GM19239 (cell line): Measurements from ENCODE around the gene ZSCAN32.

ENCODE experiments used
- DNase-seq: peaks from one replicate; pipeline ENCODE4 v3.0.0; 2011; ENCODE audit warnings: low spot score; ENCODE audit not compliant: insufficient read length
- FAIRE-seq: peaks from 2 replicates; lab custom pipeline; 2011; peaks lifted over from hg19 to GRCh38; lab: Jason Lieb, UNC

Gene ZSCAN32

DNA sequence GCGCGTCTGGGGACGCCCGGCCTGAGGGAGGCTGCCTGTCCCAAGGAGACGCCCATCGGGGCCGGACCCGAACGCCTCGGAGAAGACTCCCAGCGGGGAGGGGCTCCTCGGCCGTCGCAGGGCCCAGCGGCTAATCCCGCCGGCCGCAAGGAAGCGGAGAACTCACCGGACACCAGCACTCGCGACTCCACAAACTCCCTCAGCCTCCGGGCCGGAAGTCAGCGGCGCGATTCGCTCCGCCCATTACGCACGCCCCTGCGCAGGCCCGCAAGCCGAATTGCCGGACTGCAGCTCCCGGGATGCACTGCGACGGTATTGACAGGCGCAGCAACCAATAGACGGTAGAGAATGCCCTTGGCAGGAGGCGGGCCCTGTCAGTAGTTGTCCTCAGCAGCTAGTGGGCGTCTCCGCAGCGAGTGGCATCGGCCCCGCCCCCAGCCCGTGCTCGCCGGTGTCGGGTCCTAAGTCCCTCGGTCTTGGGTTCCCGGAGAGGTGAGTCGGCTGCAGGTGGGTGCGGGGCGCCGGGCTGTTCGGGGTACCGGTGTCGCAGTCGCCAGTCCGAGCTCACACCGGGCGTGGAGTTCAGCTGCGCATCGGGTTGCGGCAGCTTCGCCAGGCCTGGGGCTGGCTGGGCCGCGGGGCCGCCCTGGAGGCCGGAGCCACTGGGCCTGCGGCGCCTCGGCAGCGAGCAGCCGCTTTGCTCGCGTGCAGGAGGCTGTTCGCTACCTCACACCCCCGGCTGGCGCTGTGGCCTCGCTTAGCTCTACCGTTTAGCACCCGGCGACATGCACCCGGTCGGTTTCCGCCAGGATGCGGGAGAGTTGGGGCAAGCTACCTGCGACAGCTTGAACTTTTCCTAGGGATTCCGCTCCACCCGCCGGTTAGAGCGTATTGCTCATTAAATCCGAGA is at the start of gene ZSCAN32, which contains the start of gene ZNF174:
Gene ZSCAN32, minus strand, starts transcription at position 226 of the 910 bp plus-strand sequence. CDS start 3,447 bp downstream, outside the sequence.
Gene ZNF174, plus strand, starts transcription at position 437 of the 910 bp plus-strand sequence. CDS start 790 bp downstream, outside the sequence.
- peak; percentile 87 for FAIRE-seq
- peak; percentile 97 for DNase-seq

DNA sequence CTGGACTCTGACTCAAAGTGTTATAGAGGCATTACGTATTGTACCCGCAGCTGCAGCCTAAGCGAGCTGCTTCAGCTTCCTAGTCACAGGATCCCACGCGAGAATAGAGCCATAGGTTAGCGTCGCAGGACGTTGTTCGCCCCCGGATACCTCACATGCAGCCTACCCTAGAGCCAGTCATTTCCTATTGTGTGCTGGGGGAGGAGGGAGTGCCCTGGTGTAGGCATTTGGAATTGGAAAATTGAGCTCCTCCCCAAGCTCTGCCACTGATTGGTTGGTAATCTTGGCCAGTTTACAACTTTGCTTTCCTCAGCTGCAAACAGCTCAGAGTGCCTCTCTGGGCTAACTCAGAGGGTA is 43.2 kb upstream of the ZSCAN32 start:
- DNase-seq (no peak), FAIRE-seq (peak; percentile 68)

DNA sequence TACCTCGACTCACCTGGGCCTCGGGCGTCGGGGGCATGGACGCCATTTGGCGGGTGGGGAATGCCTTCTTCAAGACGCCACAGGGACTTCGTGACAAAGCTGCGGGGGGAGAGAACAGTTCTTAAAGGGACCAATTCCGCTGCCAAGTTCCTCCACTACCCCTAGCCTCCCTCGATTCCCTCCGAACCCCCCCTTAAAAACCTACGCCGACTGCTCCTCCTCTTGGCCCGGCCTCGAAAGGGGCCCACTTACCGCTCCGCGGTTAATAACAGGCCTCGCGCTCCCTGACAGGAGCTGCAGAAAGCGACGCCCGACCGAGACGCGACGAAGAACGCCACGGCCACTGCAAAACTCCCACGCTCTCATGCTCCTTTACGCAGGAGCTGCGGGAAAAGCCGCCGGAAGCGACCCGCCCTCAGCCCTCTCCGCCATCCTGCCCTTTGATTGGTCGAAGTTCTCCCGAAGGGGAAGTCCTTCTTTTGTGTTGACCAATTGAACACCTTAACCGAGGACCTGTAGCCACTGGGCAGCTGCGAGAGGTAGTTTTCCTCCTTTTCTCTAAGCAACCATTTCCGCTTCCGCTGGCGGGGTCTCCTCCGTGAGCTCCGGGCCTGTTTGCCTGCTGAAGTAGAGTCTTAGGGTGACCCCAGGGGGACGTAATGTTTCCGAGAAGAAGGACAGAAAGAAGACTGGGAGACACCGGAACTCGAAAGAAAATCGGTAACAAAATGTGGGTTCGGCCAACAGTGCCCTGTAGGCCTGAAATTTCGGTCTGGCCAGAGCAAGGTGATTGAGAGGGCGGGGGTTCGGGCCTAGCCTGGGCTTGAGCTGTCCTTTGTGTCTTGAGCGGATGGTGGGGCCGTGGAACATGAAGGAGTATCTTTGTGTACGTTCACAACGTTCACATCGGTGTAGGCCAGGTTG is 42.6 kb upstream of the ZSCAN32 start, which contains the start of the genes NAA60 and ZNF597:
Gene NAA60, plus strand, starts transcription at position 573 of the 924 bp plus-strand sequence. CDS start 32,548 bp downstream, outside the sequence.
Gene ZNF597, minus strand, starts transcription at position 397 of the 924 bp plus-strand sequence. Its CDS starts 351 bp downstream, at position 46.
- DNase-seq (peak; percentile 60), FAIRE-seq (peak; percentile 95)

DNA sequence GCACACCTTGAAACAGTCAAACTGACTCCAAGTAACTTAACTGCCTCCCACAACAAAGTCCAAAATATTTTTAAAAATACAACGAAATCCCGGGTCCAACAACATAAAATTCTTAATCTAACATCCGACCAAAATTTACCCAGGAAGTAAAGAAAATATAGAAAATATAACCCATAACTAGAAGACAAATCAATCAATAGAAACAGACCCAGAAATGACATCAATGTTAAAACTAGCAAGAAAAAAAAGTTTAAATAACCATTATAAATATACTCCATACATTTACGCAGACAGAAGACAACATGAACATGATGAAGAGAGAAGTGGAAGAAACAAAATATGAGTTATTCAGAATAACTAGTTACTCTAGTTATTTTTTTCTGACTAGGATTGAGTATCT is 38.8 kb upstream of the ZSCAN32 start:
- DNase-seq: no peak
- FAIRE-seq: no peak

GRCh38 chr16:3434373-3434772 is 33.6 kb upstream of the ZSCAN32 start:
- FAIRE-seq (no peak), DNase-seq (no peak)

GRCh38 chr16:3431779-3432219 is 31.0 kb upstream of the ZSCAN32 start:
- peak; percentile 21 for FAIRE-seq
- DNase-seq: no peak

DNA sequence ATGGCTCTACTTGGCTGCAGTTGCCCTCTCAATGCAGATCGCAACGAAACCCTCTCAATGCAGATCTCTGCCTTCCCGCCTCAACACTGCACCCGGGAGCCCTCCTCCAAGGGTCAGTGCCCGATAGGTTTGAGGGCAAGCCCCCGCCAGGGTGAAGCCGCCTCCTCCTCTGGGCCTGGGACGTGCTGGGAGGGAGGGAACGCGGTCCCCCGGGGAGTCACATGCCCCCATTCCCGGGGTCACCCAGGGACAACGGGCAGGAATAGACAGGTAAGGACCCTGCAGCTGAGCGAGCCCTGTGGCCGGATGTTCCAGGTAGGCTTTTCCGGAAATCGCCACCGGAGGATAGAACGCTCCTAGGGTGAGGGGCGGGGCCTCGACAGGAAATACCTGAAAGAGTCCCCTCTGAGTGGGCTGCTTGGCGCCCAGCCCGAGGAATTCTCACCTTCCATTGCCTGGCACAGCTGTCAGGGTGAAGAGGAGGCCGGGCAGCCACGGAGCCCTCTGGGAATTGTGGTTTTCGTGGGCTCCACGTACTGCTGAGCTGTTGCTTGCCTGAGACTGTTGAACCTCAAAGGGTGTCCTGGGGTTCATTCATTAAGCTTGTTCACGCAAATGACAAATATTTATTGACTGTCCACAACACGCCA is 13.1 kb upstream of the ZSCAN32 start:
- FAIRE-seq: no peak
- DNase-seq: no peak

GRCh38 chr16:3408561-3409197 is 7.9 kb upstream of the ZSCAN32 start:
- no peak for FAIRE-seq

GRCh38 chr16:3401719-3402397 is 1.1 kb upstream of the ZSCAN32 start:
- FAIRE-seq (peak; percentile 73), DNase-seq (no peak)

More at GRCh38 chr16:3408561-3409197, 7.9 kb upstream of the ZSCAN32 start:
- DNase-seq: no peak

DNA sequence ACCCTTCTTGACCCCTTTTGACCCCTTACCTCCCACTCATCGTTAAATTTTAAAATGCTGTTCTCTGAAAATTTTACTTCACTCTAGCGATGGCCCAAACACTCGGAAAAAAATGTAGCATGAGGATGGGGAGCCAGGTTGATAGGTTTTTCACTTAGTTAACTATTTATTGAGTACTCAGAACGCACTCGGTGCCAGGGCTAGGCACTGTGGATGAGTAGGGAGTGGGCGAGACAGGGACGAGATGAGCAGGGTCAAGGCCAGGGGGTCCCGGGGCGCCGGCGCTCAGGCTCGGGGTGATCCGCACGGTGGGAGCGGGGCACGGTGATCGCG is 392 bp downstream of the ZSCAN32 start:
- FAIRE-seq (no peak), DNase-seq (no peak)

DNA sequence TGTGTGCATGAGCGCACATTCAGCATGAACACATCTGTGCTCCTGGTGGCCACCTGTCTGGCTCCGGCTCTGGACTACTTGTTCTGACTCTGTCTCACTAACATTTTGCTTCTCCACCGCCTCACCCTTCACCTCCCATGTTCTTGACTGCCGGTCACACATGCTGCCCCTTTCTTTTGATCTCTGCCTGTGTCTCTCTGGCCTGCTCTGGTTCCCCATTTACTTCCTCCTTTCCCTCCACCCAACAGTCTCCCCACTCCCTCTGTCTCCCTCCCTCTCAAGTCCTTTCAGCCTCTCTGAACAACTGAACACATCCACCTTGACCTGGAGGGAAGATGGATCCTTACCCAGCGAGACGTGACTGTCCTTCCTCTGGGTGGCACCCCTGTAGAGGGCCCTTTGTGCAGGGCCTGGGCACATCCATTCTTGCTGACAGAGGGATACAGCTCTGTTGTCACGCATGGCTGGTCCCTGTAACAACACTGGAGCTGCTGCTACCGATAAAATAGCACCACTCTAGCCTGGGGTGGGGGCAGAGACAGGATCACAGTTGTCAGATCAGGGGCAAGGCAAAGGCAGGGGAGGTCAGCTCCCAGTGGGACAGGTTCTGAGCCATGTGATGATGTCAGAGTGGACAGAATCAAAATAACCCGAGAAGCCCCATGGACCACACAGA is 11.0 kb downstream of the ZSCAN32 start:
- no peak for FAIRE-seq
- DNase-seq: no peak

- DNase-seq (no peak), FAIRE-seq (no peak)
These were observed 12.5 kb downstream of the ZSCAN32 start for GRCh38 chr16:3388325-3388724.

- DNase-seq (no peak), FAIRE-seq (no peak)
These were observed 17.8 kb downstream of the ZSCAN32 start for GRCh38 chr16:3383045-3383448.

- no peak for DNase-seq
- no peak for FAIRE-seq
These were observed 22.9 kb downstream of the ZSCAN32 start for GRCh38 chr16:3377917-3378316.

- DNase-seq: no peak
- no peak for FAIRE-seq
These were observed 25.1 kb downstream of the ZSCAN32 start for GRCh38 chr16:3375680-3376079.

GRCh38 chr16:3369073-3369472 is 31.7 kb downstream of the ZSCAN32 start:
- no peak for FAIRE-seq
- DNase-seq: no peak

GRCh38 chr16:3364774-3365427 is 35.9 kb downstream of the ZSCAN32 start:
- DNase-seq (peak; percentile 56), FAIRE-seq (peak; percentile 69)

DNA sequence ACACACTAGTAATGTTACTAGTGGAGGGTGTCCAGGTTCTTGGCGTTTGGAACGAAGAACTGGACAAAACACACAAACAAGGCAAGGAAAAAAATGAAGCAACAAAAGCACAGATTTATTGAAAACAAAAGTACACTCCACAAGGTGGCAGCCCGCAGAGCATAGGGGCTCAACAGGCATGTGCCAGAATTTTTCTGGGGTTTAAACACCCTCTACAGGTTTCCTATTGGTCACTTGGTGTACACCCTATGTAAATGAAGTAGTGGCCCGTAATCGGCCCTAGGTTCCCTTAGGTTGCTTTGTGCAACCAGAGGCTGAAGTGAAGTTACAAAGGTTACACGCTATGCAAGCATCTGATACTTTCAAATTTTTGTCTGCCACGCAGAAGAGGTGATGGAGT is 37.0 kb downstream of the ZSCAN32 start:
- DNase-seq (no peak), FAIRE-seq (no peak)
